Right lobe of liver (tissue), 4 donors: ENCODE measurements around the gene PKIG.

Source experiments
- POLR2A ChIP-seq: fragments of 450-650 bp; IDR thresholded peaks from one replicate; pipeline ENCODE4 v1.6.1; 2017; ENCODE audit warnings: antibody characterized with exemption, mild to moderate bottlenecking
- TF ChIP-seq, protein P1 (sequence below), 4 donors: fragments of 200-600 bp in 3 of 4; fragments of 450-650 bp in 1 of 4; IDR thresholded peaks; one replicate each; pipeline versions ENCODE4 v1.5.1 to v1.8.0; 2016 to 2022; ENCODE audit warnings: antibody characterized with exemption in 4 of 4, mild to moderate bottlenecking in 2 of 4
- donor health status: DM: no; HTN: no; CAD: no.
- donor health status: DM: no; HTN: no; CAD: no.
- donor health status: DM: no; HTN: yes; CAD: no.

DNA sequence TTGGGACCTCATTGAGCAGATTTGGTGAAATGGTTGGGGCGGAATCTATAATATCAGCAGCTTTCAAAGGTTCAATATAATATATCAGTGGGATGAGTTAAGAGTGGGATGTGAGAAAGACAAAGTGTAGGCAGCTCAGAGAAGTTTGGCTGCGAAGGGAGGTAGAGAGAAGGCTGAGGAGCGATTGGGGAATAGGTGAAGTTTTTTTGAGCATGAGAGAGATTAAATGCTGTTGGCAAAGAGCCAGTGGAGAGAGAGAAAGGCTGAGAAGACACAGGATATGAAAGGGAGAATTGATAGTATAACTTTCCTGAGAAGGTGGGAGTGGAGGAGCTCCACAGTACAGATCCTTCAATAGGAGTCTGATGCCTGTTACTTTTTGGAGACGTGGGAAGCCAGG is 48.5 kb upstream of the PKIG start:
- TF ChIP-seq, protein P1, sequence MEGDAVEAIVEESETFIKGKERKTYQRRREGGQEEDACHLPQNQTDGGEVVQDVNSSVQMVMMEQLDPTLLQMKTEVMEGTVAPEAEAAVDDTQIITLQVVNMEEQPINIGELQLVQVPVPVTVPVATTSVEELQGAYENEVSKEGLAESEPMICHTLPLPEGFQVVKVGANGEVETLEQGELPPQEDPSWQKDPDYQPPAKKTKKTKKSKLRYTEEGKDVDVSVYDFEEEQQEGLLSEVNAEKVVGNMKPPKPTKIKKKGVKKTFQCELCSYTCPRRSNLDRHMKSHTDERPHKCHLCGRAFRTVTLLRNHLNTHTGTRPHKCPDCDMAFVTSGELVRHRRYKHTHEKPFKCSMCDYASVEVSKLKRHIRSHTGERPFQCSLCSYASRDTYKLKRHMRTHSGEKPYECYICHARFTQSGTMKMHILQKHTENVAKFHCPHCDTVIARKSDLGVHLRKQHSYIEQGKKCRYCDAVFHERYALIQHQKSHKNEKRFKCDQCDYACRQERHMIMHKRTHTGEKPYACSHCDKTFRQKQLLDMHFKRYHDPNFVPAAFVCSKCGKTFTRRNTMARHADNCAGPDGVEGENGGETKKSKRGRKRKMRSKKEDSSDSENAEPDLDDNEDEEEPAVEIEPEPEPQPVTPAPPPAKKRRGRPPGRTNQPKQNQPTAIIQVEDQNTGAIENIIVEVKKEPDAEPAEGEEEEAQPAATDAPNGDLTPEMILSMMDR (IDR thresholded peaks at IDR 0.05): no peak
- no peak for TF ChIP-seq POLR2A
